ENCODE data around the gene OPCML. TPM values are rescaled to one million over a fixed set of nuclear protein-coding genes. Genes with fewer than 3 reads are reported as not detected.

The OPCML gene
- polyA plus RNA-seq, 1 donor from 2014 or later: 11.6 TPM

GRCh38 chr11:132881622-132882021 is 650.7 kb downstream of the OPCML start:
- no peaks in the 10 kb centered on the region for H4K20me1 ChIP-seq (ENCODE audit: insufficient read depth)
- no peaks in the 10 kb centered on the region for H3F3A ChIP-seq (ENCODE audit: insufficient read depth, low read length, poor library complexity, severe bottlenecking)
- no peaks in the 10 kb centered on the region for H3K9me2 ChIP-seq (ENCODE audit: insufficient read depth, low read length)
- no peak overlapping the region for H3K27ac ChIP-seq (ENCODE audit: low read length)
- no peaks in the 10 kb centered on the region for H3K9me3 ChIP-seq (ENCODE audit: low read length)
- no peak overlapping the region for H2AFZ ChIP-seq (ENCODE audit: low read depth, low read length)
- no peaks in the 10 kb centered on the region for H3K36me3 ChIP-seq (ENCODE audit: insufficient read depth, low read length)
- H3K4me2 ChIP-seq (ENCODE audit: low read length): no peak overlapping the region
- H3K27me3 ChIP-seq (ENCODE audit: insufficient read depth, low read depth, low read length): no peaks in the 10 kb centered on the region
- H3K79me2 ChIP-seq (replicated peaks; ENCODE audit: insufficient read depth, low read length): no peaks in the 10 kb centered on the region
- H3K9ac ChIP-seq (ENCODE audit: low read length): no peak overlapping the region
- no peak for TF ChIP-seq MXI1 (conservative IDR thresholded peaks at IDR 0.05; ENCODE audit: poor library complexity, severe bottlenecking)
- no peak for TF ChIP-seq SMC3 (conservative IDR thresholded peaks at IDR 0.05; ENCODE audit: poor library complexity)
- TF ChIP-seq, protein P1, sequence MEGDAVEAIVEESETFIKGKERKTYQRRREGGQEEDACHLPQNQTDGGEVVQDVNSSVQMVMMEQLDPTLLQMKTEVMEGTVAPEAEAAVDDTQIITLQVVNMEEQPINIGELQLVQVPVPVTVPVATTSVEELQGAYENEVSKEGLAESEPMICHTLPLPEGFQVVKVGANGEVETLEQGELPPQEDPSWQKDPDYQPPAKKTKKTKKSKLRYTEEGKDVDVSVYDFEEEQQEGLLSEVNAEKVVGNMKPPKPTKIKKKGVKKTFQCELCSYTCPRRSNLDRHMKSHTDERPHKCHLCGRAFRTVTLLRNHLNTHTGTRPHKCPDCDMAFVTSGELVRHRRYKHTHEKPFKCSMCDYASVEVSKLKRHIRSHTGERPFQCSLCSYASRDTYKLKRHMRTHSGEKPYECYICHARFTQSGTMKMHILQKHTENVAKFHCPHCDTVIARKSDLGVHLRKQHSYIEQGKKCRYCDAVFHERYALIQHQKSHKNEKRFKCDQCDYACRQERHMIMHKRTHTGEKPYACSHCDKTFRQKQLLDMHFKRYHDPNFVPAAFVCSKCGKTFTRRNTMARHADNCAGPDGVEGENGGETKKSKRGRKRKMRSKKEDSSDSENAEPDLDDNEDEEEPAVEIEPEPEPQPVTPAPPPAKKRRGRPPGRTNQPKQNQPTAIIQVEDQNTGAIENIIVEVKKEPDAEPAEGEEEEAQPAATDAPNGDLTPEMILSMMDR (IDR thresholded peaks at IDR 0.05; ENCODE audit: poor library complexity, severe bottlenecking): no peak
- TF ChIP-seq TAF1 (IDR thresholded peaks at IDR 0.05; ENCODE audit: low read depth): no peak
- TF ChIP-seq EZH2 (IDR thresholded peaks at IDR 0.05; ENCODE audit: borderline replicate concordance, insufficient read depth, low read length, poor library complexity, severe bottlenecking): no peak
- TF ChIP-seq EP300 (conservative IDR thresholded peaks at IDR 0.05; ENCODE audit: poor library complexity, severe bottlenecking): no peak
- no peak for TF ChIP-seq RAD21 (conservative IDR thresholded peaks at IDR 0.05)
- no peak for TF ChIP-seq POLR2AphosphoS5 (IDR thresholded peaks at IDR 0.05)
- H3K4me3 ChIP-seq (ENCODE audit: low read length): no peak overlapping the region

DNA sequence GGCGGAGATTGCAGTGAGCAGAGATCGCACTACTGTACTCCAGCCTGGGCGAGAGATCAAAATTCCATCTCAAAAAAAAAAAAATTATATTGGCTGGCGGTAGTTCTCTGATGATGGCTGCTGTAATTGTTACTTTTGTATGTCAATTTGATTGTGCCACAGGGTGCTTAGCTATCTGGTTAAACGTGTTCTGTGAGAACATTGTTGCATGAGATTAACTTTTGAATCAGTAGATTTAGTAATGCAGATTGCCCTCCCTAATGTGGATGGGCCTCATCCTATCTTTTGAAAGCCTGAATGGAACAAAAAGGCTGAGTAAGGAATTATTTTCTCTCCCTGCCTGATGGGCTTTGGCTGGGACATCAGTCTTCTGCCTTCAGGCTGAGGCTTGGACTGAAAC is 654.2 kb downstream of the OPCML start:
- Histone ChIP-seq H3K4me2 (ENCODE audit: low read length) (no peak overlapping the region), H3K36me3 (ENCODE audit: insufficient read depth, low read length) (no peaks in the 10 kb centered on the region), H3K27me3 (ENCODE audit: insufficient read depth, low read depth, low read length) (no peaks in the 10 kb centered on the region), H3F3A (ENCODE audit: insufficient read depth, low read length, poor library complexity, severe bottlenecking) (no peaks in the 10 kb centered on the region), H3K79me2 (replicated peaks; ENCODE audit: insufficient read depth, low read length) (no peaks in the 10 kb centered on the region), H4K20me1 (ENCODE audit: insufficient read depth) (no peaks in the 10 kb centered on the region), H2AFZ (ENCODE audit: low read depth, low read length) (no peak overlapping the region), H3K27ac (ENCODE audit: low read length) (no peak overlapping the region), H3K4me3 (ENCODE audit: low read length) (no peak overlapping the region), H3K9me2 (ENCODE audit: insufficient read depth, low read length) (no peaks in the 10 kb centered on the region), H3K9me3 (ENCODE audit: low read length) (no peaks in the 10 kb centered on the region), H3K9ac (ENCODE audit: low read length) (no peak overlapping the region)
- TF ChIP-seq SMC3 (conservative IDR thresholded peaks at IDR 0.05; ENCODE audit: poor library complexity) (no peak), RAD21 (conservative IDR thresholded peaks at IDR 0.05) (no peak), EP300 (conservative IDR thresholded peaks at IDR 0.05; ENCODE audit: poor library complexity, severe bottlenecking) (no peak)
- TF ChIP-seq, protein P2, sequence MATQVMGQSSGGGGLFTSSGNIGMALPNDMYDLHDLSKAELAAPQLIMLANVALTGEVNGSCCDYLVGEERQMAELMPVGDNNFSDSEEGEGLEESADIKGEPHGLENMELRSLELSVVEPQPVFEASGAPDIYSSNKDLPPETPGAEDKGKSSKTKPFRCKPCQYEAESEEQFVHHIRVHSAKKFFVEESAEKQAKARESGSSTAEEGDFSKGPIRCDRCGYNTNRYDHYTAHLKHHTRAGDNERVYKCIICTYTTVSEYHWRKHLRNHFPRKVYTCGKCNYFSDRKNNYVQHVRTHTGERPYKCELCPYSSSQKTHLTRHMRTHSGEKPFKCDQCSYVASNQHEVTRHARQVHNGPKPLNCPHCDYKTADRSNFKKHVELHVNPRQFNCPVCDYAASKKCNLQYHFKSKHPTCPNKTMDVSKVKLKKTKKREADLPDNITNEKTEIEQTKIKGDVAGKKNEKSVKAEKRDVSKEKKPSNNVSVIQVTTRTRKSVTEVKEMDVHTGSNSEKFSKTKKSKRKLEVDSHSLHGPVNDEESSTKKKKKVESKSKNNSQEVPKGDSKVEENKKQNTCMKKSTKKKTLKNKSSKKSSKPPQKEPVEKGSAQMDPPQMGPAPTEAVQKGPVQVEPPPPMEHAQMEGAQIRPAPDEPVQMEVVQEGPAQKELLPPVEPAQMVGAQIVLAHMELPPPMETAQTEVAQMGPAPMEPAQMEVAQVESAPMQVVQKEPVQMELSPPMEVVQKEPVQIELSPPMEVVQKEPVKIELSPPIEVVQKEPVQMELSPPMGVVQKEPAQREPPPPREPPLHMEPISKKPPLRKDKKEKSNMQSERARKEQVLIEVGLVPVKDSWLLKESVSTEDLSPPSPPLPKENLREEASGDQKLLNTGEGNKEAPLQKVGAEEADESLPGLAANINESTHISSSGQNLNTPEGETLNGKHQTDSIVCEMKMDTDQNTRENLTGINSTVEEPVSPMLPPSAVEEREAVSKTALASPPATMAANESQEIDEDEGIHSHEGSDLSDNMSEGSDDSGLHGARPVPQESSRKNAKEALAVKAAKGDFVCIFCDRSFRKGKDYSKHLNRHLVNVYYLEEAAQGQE (IDR thresholded peaks at IDR 0.05; ENCODE audit: borderline replicate concordance): no peak

DNA sequence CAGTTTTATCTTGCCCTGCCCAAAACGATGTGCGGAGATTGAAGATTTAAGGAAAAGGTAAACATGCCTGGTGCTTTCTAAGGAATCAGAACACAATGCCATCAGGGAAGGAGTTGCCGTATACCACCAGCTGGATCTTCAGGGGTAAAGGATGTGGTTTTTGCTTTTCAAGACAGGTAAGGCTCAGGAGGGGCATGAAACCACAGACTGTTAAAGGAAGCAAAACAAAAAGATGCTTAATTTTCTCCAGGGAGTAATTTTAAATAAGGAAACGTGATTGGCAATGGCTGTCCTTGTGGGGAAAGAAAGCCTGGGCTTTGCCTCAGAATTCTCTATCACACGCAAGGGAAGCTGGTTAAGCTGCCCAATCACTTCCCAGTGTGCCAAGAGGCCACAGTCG is 655.6 kb downstream of the OPCML start:
- Histone ChIP-seq H3K79me2 (replicated peaks; ENCODE audit: insufficient read depth, low read length) (no peaks in the 10 kb centered on the region), H3K4me3 (ENCODE audit: low read length) (no peak overlapping the region), H3K27ac (ENCODE audit: low read length) (no peak overlapping the region), H3K27me3 (ENCODE audit: insufficient read depth, low read depth, low read length) (no peaks in the 10 kb centered on the region), H4K20me1 (ENCODE audit: insufficient read depth) (no peaks in the 10 kb centered on the region), H3K36me3 (ENCODE audit: insufficient read depth, low read length) (no peaks in the 10 kb centered on the region), H3K4me2 (ENCODE audit: low read length) (no peak overlapping the region), H3K9me2 (ENCODE audit: insufficient read depth, low read length) (no peaks in the 10 kb centered on the region), H3F3A (ENCODE audit: insufficient read depth, low read length, poor library complexity, severe bottlenecking) (no peaks in the 10 kb centered on the region), H2AFZ (ENCODE audit: low read depth, low read length) (no peak overlapping the region), H3K9ac (ENCODE audit: low read length) (no peak overlapping the region), H3K9me3 (ENCODE audit: low read length) (no peaks in the 10 kb centered on the region)
- TF ChIP-seq, protein P2 (IDR thresholded peaks at IDR 0.05; ENCODE audit: borderline replicate concordance): no peak
- TF ChIP-seq RAD21 (conservative IDR thresholded peaks at IDR 0.05): no peak
- TF ChIP-seq, protein P1 (IDR thresholded peaks at IDR 0.05; ENCODE audit: poor library complexity, severe bottlenecking): no peak
- no peak for TF ChIP-seq EZH2 (IDR thresholded peaks at IDR 0.05; ENCODE audit: borderline replicate concordance, insufficient read depth, low read length, poor library complexity, severe bottlenecking)
- TF ChIP-seq SMC3 (conservative IDR thresholded peaks at IDR 0.05; ENCODE audit: poor library complexity): no peak
- no peak for TF ChIP-seq MXI1 (conservative IDR thresholded peaks at IDR 0.05; ENCODE audit: poor library complexity, severe bottlenecking)
- no peak for TF ChIP-seq POLR2AphosphoS5 (IDR thresholded peaks at IDR 0.05)
- TF ChIP-seq EP300 (conservative IDR thresholded peaks at IDR 0.05; ENCODE audit: poor library complexity, severe bottlenecking): no peak
- TF ChIP-seq TAF1 (IDR thresholded peaks at IDR 0.05; ENCODE audit: low read depth): no peak
